ENCODE data around the gene OSBPL9.

GRCh38 chr1:51576923-51577322, 40.0 kb upstream of the OSBPL9 start:
- TF ChIP-seq, protein P1, sequence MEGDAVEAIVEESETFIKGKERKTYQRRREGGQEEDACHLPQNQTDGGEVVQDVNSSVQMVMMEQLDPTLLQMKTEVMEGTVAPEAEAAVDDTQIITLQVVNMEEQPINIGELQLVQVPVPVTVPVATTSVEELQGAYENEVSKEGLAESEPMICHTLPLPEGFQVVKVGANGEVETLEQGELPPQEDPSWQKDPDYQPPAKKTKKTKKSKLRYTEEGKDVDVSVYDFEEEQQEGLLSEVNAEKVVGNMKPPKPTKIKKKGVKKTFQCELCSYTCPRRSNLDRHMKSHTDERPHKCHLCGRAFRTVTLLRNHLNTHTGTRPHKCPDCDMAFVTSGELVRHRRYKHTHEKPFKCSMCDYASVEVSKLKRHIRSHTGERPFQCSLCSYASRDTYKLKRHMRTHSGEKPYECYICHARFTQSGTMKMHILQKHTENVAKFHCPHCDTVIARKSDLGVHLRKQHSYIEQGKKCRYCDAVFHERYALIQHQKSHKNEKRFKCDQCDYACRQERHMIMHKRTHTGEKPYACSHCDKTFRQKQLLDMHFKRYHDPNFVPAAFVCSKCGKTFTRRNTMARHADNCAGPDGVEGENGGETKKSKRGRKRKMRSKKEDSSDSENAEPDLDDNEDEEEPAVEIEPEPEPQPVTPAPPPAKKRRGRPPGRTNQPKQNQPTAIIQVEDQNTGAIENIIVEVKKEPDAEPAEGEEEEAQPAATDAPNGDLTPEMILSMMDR (conservative IDR thresholded peaks at IDR 0.05; ENCODE audit: low read depth in 2 of 2), result no peak
- no peak for TF ChIP-seq EZH2phosphoT487 (IDR thresholded peaks at IDR 0.05; ENCODE audit: unreplicated experiment)
- no peak for TF ChIP-seq EZH2 (IDR thresholded peaks at IDR 0.05; ENCODE audit: low read depth, unreplicated experiment)
- TF ChIP-seq REST (IDR thresholded peaks at IDR 0.05; ENCODE audit: unreplicated experiment), result no peak
- no peak for TF ChIP-seq POLR2AphosphoS5 (IDR thresholded peaks at IDR 0.05; ENCODE audit: low read depth)
- no peak for TF ChIP-seq ZNF114 (CRISPR knock-in tag; IDR thresholded peaks at IDR 0.05)
- no peak for TF ChIP-seq CREB1 (CRISPR knock-in tag; IDR thresholded peaks at IDR 0.05; ENCODE audit: low read depth)
- TF ChIP-seq JUNB (IDR thresholded peaks at IDR 0.05; ENCODE audit: unreplicated experiment), result no peak
- no peak for TF ChIP-seq ZNF331 (CRISPR knock-in tag; IDR thresholded peaks at IDR 0.05; ENCODE audit: low read depth)
- TF ChIP-seq ZNF462 (CRISPR knock-in tag; IDR thresholded peaks at IDR 0.05), result no peak
- no peak for TF ChIP-seq STAT1 (IDR thresholded peaks at IDR 0.05; ENCODE audit: unreplicated experiment)
- TF ChIP-seq, protein P2, sequence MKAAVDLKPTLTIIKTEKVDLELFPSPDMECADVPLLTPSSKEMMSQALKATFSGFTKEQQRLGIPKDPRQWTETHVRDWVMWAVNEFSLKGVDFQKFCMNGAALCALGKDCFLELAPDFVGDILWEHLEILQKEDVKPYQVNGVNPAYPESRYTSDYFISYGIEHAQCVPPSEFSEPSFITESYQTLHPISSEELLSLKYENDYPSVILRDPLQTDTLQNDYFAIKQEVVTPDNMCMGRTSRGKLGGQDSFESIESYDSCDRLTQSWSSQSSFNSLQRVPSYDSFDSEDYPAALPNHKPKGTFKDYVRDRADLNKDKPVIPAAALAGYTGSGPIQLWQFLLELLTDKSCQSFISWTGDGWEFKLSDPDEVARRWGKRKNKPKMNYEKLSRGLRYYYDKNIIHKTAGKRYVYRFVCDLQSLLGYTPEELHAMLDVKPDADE (IDR thresholded peaks at IDR 0.05), result no peak
- TF ChIP-seq NANOG (IDR thresholded peaks at IDR 0.05; ENCODE audit: borderline replicate concordance), result no peak
